HepG2 (cell line): ENCODE measurements around the gene ANKRD12. TPM values are rescaled to one million over a fixed set of nuclear protein-coding genes. Genes with fewer than 3 reads are reported as not detected.
A peak's percentile ranks its signal among the peaks of the same experiment; 100 is the strongest.

ENCODE experiments used
- ARID5B ChIP-seq: IDR thresholded peaks from 2 replicates; pipeline ENCODE4 v1.4.0; 2020; ENCODE audit warnings: mild to moderate bottlenecking, missing genetic modification reagents
- BRCA1 ChIP-seq: sonication (generic); formaldehyde crosslinking; IDR thresholded peaks from 2 replicates; pipeline ENCODE4 v1.4.0; 2020; ENCODE audit warnings: missing genetic modification reagents
- CHD4 ChIP-seq: fragments of 200-600 bp; sonication (generic); IDR thresholded peaks from 2 replicates; pipeline ENCODE4 v1.7.0; 2017; ENCODE audit warnings: mild to moderate bottlenecking, low read length, borderline replicate concordance
- FIP1L1 ChIP-seq: fragments of 200-400 bp; formaldehyde crosslinking; IDR thresholded peaks from 2 replicates; pipeline ENCODE4 v1.6.1; 2018; ENCODE audit warnings: low read depth, mild to moderate bottlenecking, low read length, moderate library complexity, borderline replicate concordance; ENCODE audit not compliant: insufficient read depth
- FLYWCH1 ChIP-seq: sonication (generic); formaldehyde crosslinking; IDR thresholded peaks from 2 replicates; pipeline ENCODE4 v1.8.1; 2023; ENCODE audit warnings: mild to moderate bottlenecking, missing genetic modification reagents
- HNF4A ChIP-seq: sonication (generic); formaldehyde crosslinking; IDR thresholded peaks from 2 replicates; pipeline ENCODE4 v1.4.0; 2020; ENCODE audit warnings: missing genetic modification reagents
- IRF2 ChIP-seq: IDR thresholded peaks from 2 replicates; pipeline ENCODE4 v1.6.1; 2018; ENCODE audit warnings: missing genetic modification reagents, missing compliant biosample characterization
- ISL2 ChIP-seq: sonication (generic); formaldehyde crosslinking; IDR thresholded peaks from 2 replicates; pipeline ENCODE4 v1.5.0; 2020; ENCODE audit warnings: missing genetic modification reagents
- KLF13 ChIP-seq: sonication (generic); formaldehyde crosslinking; IDR thresholded peaks from 2 replicates; pipeline ENCODE4 v1.4.0; 2020; ENCODE audit warnings: mild to moderate bottlenecking, missing genetic modification reagents
- MLX ChIP-seq: IDR thresholded peaks from 2 replicates; pipeline ENCODE4 v1.6.1; 2016
- SOX5 ChIP-seq: IDR thresholded peaks from 2 replicates; pipeline ENCODE4 v1.6.1; 2016; ENCODE audit warnings: borderline replicate concordance
- THAP8 ChIP-seq: sonication (generic); formaldehyde crosslinking; IDR thresholded peaks from 2 replicates; pipeline ENCODE4 v1.5.1; 2020; ENCODE audit warnings: missing genetic modification reagents, mild to moderate bottlenecking, borderline replicate concordance
- ZNF101 ChIP-seq: sonication (generic); formaldehyde crosslinking; IDR thresholded peaks from 2 replicates; pipeline ENCODE4 v1.4.0; 2020; ENCODE audit warnings: mild to moderate bottlenecking, low read depth, missing genetic modification reagents, borderline replicate concordance
- ZNF230 ChIP-seq: sonication (generic); formaldehyde crosslinking; IDR thresholded peaks from 2 replicates; pipeline ENCODE4 v1.4.0; 2020; ENCODE audit warnings: mild to moderate bottlenecking, missing genetic modification reagents
- ZNF691 ChIP-seq: sonication (generic); formaldehyde crosslinking; IDR thresholded peaks from 2 replicates; pipeline ENCODE4 v1.4.0; 2020; ENCODE audit warnings: missing genetic modification reagents, low read depth, mild to moderate bottlenecking, borderline replicate concordance
- ZNF850 ChIP-seq: sonication (generic); formaldehyde crosslinking; conservative IDR thresholded peaks from 2 replicates; pipeline ENCODE4 v1.9.0; 2021; ENCODE audit warnings: mild to moderate bottlenecking, missing genetic modification reagents
- ZXDC ChIP-seq: sonication (generic); formaldehyde crosslinking; IDR thresholded peaks from 2 replicates; pipeline ENCODE4 v1.5.0; 2020; ENCODE audit warnings: mild to moderate bottlenecking, missing genetic modification reagents
- polyA plus RNA-seq, 8 experiments: library from polyadenylated mRNA; depleted of rRNA in 3 of 8; stranded (reverse) in 7 of 8; unstranded in 1 of 8; fragments of >200 nt; fragmentation: Illumina TruSeq in 4 of 8; extraction: Trizol in 4 of 8; gene quantifications; 2 replicates each; pipeline versions ENCODE4 v1.2.1 to v1.2.3, GENCODE V29; 2011 to 2016; ENCODE audit warnings: low read depth in 4 of 8, missing spikeins in 1 of 8, mixed read lengths in 1 of 8; ENCODE audit not compliant: insufficient read depth in 1 of 8
- total RNA-seq, 5 experiments: library from RNA; depleted of rRNA; stranded (reverse); fragments of >200 nt; fragmentation: Illumina TruSeq; extraction: Trizol; gene quantifications; 2 replicates each; pipeline ENCODE4 v1.2.3, GENCODE V29; 2016; ENCODE audit warnings: low read depth in 1 of 5

Gene ANKRD12
- total and polyA plus RNA-seq, 2 of the 13 experiments (the other 11 are each of a cell fraction or from before 2014, with no cell fraction given) = 6.0 to 23.2 TPM

GRCh38 chr18:9094307-9095226 is 42.0 kb upstream of the ANKRD12 start (continued):
- TF ChIP-seq ARID5B (CRISPR knock-in tag) (peak; percentile 87), SOX5 (CRISPR knock-in tag) (peak; percentile 80; the same call in 1 of the 2 replicates), FLYWCH1 (CRISPR knock-in tag) (no peak), IRF2 (CRISPR knock-in tag) (0 out of 2 replicates have a peak, but pooled peaks have one; percentile 17), ZNF691 (CRISPR knock-in tag) (no peak), CHD4 (peak; percentile 71; the same call in 1 of the 2 replicates), HNF4A (peak; percentile 66), THAP8 (CRISPR knock-in tag) (no peak), KLF13 (CRISPR knock-in tag) (no peak), FIP1L1 (no peak), BRCA1 (CRISPR knock-in tag) (no peak), ZNF230 (CRISPR knock-in tag) (no peak), ZNF101 (CRISPR knock-in tag) (no peak), ZNF850 (CRISPR knock-in tag) (no peak), ISL2 (CRISPR knock-in tag) (peak; percentile 73), MLX (no peak), ZXDC (CRISPR knock-in tag) (no peak)
